ENCODE data around the gene RHOT2. TPM values are rescaled to one million over a fixed set of nuclear protein-coding genes. Genes with fewer than 3 reads are reported as not detected.

The RHOT2 gene
- polyA plus RNA-seq (2011; rRNA removed) (38.0 and 53.3 TPM in 2 replicates), polyA minus RNA-seq (2011; rRNA and poly(A)+ RNA removed) (28.1 and 42.2 TPM in 2 replicates)

GRCh38 chr16:667780-668518 lies at the start of gene RHOT2:
TSS of gene RHOT2 (plus strand) at chr16:668132. CDS start at chr16:668200, 68 bp downstream.
- ChIA-PET POLR2A (interaction anchor here (0.6 to 1.5 kb wide), 4 partner anchors 8 to 89 kb away, joined by 3 to 4 read pairs (median 4); partner anchors contain the start of gene STUB1), CTCF (interaction anchor here (0.6 to 1.9 kb wide), 6 partner anchors 8 to 101 kb away, joined by 3 to 5 read pairs (median 4); partner anchors contain the start of gene RHBDL1)
- peak; percentile 55 for DNase-seq (ENCODE audit: low read depth, low spot score)
- H3K4me3 ChIP-seq (ENCODE audit: low read depth, low read length): peak within 1 kb of the TSS; percentile 81
- no peak within 1 kb of the TSS for H3K27ac ChIP-seq (ENCODE audit: low read depth, low read length)
- H3K9me3 ChIP-seq (ENCODE audit: control insufficient read depth, insufficient read depth, low read length): no peaks in the 10 kb centered on the region; the same call in 1 of the 2 replicates
- TF ChIP-seq, protein P1, sequence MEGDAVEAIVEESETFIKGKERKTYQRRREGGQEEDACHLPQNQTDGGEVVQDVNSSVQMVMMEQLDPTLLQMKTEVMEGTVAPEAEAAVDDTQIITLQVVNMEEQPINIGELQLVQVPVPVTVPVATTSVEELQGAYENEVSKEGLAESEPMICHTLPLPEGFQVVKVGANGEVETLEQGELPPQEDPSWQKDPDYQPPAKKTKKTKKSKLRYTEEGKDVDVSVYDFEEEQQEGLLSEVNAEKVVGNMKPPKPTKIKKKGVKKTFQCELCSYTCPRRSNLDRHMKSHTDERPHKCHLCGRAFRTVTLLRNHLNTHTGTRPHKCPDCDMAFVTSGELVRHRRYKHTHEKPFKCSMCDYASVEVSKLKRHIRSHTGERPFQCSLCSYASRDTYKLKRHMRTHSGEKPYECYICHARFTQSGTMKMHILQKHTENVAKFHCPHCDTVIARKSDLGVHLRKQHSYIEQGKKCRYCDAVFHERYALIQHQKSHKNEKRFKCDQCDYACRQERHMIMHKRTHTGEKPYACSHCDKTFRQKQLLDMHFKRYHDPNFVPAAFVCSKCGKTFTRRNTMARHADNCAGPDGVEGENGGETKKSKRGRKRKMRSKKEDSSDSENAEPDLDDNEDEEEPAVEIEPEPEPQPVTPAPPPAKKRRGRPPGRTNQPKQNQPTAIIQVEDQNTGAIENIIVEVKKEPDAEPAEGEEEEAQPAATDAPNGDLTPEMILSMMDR (IDR thresholded peaks at IDR 0.05; ENCODE audit: low read depth, low read length): peak; percentile 63
- no peaks in the 10 kb centered on the region for H3K27me3 ChIP-seq (ENCODE audit: control insufficient read depth, insufficient read depth, low read length)

DNA sequence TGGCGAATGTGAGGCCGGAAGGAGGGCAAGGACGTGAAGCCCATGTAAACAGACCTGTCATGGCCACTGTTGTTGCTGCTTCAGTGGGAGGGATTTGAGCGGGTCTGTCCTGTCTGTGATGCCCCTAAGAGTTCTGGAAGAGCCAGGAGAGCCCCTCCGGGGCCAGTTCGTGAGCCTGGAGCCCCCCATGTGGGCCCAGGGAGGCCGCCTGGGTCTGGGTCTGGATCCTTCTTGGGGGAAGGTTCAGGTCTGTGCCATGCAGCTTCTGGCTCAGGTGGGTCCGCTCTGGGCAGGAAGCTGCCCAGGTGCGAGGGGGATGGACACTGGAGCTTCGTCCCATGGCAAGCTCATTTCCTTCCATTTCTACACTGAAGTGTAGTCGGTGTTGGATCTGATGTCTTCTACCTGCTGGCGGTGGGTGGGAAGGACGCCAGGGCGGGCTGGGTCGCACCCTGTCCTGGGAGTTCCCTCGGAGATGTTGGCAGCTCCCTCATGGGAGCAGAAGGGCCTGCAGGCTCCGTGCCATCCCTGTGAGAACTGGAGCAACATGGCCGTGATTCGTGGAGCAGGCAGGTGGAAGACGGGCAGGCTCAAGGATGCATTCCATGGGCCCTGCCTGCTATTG lies 48.3 kb upstream of the RHOT2 start:
- ChIA-PET POLR2A (interaction anchor here (1.2 kb wide), 1 partner anchor 80 kb away, joined by 3 read pairs; no protein-coding TSS in a partner anchor), CTCF (no interaction called here)
- Histone ChIP-seq H3K9me3 (ENCODE audit: control insufficient read depth, insufficient read depth, low read length) (peaks cover 5% of the 10 kb centered on the region; the same call in 1 of the 2 replicates), H3K27ac (ENCODE audit: low read depth, low read length) (no peak overlapping the region), H3K4me3 (ENCODE audit: low read depth, low read length) (no peak overlapping the region), H3K27me3 (ENCODE audit: control insufficient read depth, insufficient read depth, low read length) (no peaks in the 10 kb centered on the region)
- DNase-seq (ENCODE audit: low read depth, low spot score): no peak
- TF ChIP-seq, protein P1 (IDR thresholded peaks at IDR 0.05; ENCODE audit: low read depth, low read length): no peak

DNA sequence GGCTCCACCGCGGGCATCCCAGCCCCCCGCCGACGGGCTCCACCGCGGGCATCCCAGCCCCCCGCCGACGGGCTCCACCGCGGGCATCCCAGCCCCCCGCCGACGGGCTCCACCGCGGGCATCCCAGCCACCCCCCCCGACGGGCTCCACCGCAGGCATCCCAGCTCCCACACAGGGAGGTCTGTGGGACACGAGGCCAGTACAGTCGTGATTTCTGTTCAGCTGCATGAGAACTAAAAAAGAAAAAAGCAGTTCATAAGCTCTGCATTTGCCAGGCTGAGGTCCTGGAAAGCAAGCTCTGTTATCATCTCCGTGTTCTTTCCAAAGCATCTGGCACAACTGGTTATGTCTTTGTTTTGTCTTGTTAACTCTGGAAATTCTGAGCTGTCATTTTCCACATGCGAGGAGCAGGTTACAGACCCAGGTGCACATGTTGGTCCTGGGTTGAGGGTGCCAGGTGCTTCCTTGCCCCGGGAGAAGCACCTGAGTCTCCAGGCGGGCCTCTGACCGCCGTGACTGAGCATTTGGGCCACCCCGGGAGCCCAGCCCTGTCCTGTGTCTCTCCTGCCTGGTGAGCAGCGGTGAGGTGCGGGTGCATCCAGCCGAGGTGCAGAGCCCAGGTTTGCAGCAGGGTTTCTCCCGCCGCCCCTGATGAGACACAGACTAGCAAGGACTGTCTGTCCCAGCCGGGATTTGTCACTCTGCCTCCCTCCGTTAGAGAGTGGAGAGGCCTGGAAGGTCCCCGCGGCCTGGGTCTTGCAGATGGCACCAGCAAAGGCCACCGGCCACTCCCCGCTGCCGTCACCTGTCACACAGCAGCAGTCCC lies 47.0 kb upstream of the RHOT2 start:
- ChIA-PET CTCF (interaction anchor here (0.5 kb wide), 1 partner anchor 219 kb away, joined by 6 read pairs; the partner anchor contains the start of gene DECR2), POLR2A (no interaction called here)
- peaks cover 10% of the 10 kb centered on the region; the same call in 1 of the 2 replicates for H3K9me3 ChIP-seq (ENCODE audit: control insufficient read depth, insufficient read depth, low read length)
- TF ChIP-seq, protein P1 (IDR thresholded peaks at IDR 0.05; ENCODE audit: low read depth, low read length): no peak
- H3K27ac ChIP-seq (ENCODE audit: low read depth, low read length): peak overlapping the region; percentile 11
- H3K4me3 ChIP-seq (ENCODE audit: low read depth, low read length): no peak overlapping the region
- no peak for DNase-seq (ENCODE audit: low read depth, low spot score)
- H3K27me3 ChIP-seq (ENCODE audit: control insufficient read depth, insufficient read depth, low read length): no peaks in the 10 kb centered on the region

DNA sequence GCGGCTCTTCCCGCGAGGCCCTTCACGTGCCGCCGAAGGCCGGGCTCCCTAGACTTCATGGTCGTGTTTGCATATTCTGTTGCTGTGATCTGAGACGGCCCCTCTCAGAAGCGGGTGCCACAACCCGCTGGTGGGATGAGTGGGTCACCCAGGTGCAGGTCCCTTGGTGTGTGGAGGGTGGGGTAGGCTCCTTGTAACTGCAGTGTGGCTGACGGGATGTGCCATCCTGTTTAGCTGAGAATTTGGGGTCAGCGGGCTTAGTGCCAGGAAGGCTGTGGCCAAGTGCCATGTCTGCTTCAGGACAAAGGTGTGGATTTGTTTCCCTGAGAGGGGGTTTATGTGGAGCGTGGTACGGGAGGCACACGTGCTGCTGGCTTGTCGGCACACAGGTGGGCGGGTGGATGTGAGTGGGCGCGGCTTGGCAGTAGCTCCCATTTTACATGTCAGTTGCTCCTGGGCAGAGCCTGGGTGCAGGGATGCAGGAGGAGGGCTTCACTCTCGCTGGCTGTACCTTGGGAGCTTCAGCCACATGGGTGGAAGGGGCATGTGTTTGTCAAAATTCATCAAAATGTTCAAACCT lies 46.3 kb upstream of the RHOT2 start:
- CTCF ChIA-PET: no interaction called here
- TF ChIP-seq, protein P1 (IDR thresholded peaks at IDR 0.05; ENCODE audit: low read depth, low read length): no peak
- no peak for DNase-seq (ENCODE audit: low read depth, low spot score)
- POLR2A ChIA-PET: interaction anchor here (0.6 kb wide), 1 partner anchor 12 kb away, joined by 4 read pairs; no protein-coding TSS in a partner anchor
- H3K4me3 ChIP-seq (ENCODE audit: low read depth, low read length): no peak overlapping the region; the same call in 1 of the 2 replicates
- H3K27me3 ChIP-seq (ENCODE audit: control insufficient read depth, insufficient read depth, low read length): no peaks in the 10 kb centered on the region
- H3K27ac ChIP-seq (ENCODE audit: low read depth, low read length): peak overlapping the region; percentile 61
- H3K9me3 ChIP-seq (ENCODE audit: control insufficient read depth, insufficient read depth, low read length): peaks cover 10% of the 10 kb centered on the region; the same call in 1 of the 2 replicates

Measured in AG04450 (cell line).